A549 treated with ZK216348 at 1 μM for 4 hours (cell line): ENCODE measurements around the gene OR52K1. TPM values are rescaled to one million over a fixed set of nuclear protein-coding genes. Genes with fewer than 3 reads are reported as not detected.

ENCODE experiments used
- total RNA-seq: library from RNA; stranded (reverse); fragments of 200-300 nt; extraction: Qiagen RNA extraction; gene quantifications from 5 replicates; pipeline ENCODE4 v1.2.3, GENCODE V29; 2022; ENCODE audit warnings: low read depth

Gene OR52K1
- not detected in 5 replicates for total RNA-seq

DNA sequence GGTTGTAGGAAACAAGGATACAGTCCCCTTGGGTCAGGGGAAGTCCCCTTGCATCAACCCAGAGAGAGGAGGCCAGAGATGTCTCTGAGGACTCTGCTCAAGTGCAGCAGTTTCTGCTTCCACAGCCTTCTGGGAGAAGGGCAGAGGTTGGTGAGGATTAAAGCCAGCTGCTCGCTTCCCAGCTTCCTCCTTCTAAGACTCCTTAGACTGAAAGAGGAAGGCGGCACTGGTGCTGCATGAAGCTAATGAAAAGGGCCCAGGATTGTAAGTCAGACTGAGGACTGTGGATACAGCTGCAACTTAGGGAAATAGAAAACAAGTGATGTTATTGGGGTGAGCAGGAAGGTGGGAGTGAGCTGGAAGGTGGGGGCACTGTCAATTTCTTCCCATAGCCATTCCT, at the start of gene OR52K1:
Gene OR52K1 (plus strand): TSS at position 202 of the 400 bp plus-strand sequence. CDS start 6,255 bp downstream, outside the sequence.

GRCh38 chr11:4448995-4449394, 33.5 kb upstream of the OR52K1 start, which contains the start of gene OR52K2:
OR52K2 (plus strand) TSS chr11:4449295; CDS start chr11:4449340, 45 bp downstream.

Other genes with a start within 250 kb of the OR52K1 start
- gene OR52B4, start 114.3 kb upstream of the OR52K1 start, total RNA-seq: not detected in 5 replicates
- 20.5 to 26.1 TPM (median 23.1 TPM) in 5 replicates for gene TRIM21, start 88.9 kb upstream of the OR52K1 start, total RNA-seq
- gene OR52K2, start 33.4 kb upstream of the OR52K1 start, total RNA-seq: not detected in 5 replicates
- gene OR52M1, start 62.5 kb downstream of the OR52K1 start, total RNA-seq: not detected in 5 replicates
- gene OR52I2, start 99.1 kb downstream of the OR52K1 start, total RNA-seq: not detected in 5 replicates
- not detected in 5 replicates for gene OR52I1, start 111.4 kb downstream of the OR52K1 start, total RNA-seq
- 8.2 to 10.8 TPM (median 9.7 TPM) in 5 replicates for gene TRIM68, start 125.6 kb downstream of the OR52K1 start, total RNA-seq
- not detected in 5 replicates for gene OR51D1, start 154.8 kb downstream of the OR52K1 start, total RNA-seq
- not detected in 5 replicates for gene OR51E1, start 161.3 kb downstream of the OR52K1 start, total RNA-seq
- not detected in 5 replicates for gene OR51E2, start 215.2 kb downstream of the OR52K1 start, total RNA-seq
- not detected in 5 replicates for gene MMP26, start 222.1 kb downstream of the OR52K1 start, total RNA-seq